HG03095 (cell line): Measurements from ENCODE around the gene SAMD7.

Source experiments
- ATAC-seq: cut with Tn5 transposase; IDR thresholded peaks from one replicate; pipeline ENCODE4 v1.9.1; 2021; ENCODE audit warnings: moderate library complexity; ENCODE audit not compliant: unreplicated experiment

SAMD7 gene

GRCh38 chr3:169965562-169966427, 54.4 kb downstream of the SAMD7 start:
- peak; percentile 13 for ATAC-seq

DNA sequence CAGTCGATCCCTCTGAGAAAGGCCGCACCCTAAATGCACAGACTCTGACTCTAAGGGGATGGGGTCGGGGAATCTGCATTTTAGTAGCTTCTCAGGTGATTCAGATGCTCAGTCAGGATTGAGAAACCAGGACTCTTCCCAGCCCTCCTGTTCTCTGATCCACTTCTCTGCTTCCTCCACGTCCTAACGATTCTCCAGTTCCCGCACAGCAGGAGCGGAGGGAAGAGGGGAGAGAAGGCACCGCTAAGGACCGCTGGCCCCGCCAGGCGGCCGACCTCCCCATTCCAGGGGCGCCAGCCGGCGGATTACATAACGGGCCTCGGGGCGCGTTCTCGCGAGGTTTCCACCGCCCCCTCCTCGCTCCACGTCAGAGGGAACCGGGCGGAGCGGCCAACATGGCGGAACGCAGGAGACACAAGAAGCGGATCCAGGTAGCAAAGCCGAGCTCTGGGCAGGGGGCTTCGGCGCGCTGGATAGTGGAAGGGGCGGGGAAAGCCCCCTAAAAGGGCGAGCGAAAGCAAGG, 55.1 kb downstream of the SAMD7 start, which contains the start of gene SEC62:
TSS of gene SEC62 (plus strand) at position 380 of the 523 bp plus-strand sequence. CDS start at position 396, 16 bp downstream.
- peak; percentile 89 for ATAC-seq

DNA sequence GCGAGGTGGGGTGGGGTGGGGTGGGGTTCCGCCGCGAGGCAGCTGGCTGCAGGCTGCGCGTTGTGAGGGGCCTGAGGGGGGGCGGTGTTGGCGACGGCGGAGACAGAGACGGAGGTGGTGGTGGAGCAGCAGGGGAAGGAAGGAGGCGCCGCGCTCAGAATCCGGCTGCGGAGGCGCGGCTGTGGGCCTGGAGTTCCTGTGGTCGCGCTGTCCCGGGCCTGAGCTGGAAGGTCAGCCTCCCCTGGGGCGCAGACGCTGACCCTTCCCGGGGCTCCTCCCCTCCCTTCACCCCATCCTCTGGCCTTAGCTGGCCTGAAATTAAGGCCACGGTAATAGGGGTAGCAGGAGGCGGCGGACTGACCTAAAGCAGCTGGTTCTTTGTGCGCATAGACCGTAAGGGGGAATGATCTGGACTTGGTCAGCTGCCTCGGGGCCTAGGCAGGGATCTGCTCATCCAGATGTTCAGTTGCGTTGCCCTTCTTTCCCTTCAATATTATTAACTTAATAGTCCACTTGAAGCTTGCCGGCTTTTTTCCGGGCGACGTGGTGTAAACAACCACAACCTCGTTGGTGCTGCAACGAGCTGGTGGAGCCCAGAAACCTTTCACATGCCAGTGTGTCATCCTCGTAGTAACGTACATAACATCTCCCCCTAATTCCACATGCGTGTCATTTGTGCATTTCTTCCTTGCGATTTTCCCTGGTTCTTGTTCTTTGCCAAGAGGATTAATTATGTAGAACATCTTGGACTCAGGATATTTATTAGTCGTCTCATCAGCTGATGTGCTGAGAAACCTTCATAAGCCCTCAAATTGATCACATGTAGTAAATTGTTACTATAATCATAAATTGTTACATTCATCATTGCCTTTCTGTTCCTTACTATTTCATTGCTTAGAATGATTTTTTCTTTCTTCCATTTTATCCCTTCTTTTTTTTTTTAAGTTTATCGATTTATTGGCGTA, 55.9 kb downstream of the SAMD7 start:
- peak; percentile 23 for ATAC-seq

- no peak for ATAC-seq
Observed at GRCh38 chr3:169968224-169968885, 57.0 kb downstream of the SAMD7 start.

DNA sequence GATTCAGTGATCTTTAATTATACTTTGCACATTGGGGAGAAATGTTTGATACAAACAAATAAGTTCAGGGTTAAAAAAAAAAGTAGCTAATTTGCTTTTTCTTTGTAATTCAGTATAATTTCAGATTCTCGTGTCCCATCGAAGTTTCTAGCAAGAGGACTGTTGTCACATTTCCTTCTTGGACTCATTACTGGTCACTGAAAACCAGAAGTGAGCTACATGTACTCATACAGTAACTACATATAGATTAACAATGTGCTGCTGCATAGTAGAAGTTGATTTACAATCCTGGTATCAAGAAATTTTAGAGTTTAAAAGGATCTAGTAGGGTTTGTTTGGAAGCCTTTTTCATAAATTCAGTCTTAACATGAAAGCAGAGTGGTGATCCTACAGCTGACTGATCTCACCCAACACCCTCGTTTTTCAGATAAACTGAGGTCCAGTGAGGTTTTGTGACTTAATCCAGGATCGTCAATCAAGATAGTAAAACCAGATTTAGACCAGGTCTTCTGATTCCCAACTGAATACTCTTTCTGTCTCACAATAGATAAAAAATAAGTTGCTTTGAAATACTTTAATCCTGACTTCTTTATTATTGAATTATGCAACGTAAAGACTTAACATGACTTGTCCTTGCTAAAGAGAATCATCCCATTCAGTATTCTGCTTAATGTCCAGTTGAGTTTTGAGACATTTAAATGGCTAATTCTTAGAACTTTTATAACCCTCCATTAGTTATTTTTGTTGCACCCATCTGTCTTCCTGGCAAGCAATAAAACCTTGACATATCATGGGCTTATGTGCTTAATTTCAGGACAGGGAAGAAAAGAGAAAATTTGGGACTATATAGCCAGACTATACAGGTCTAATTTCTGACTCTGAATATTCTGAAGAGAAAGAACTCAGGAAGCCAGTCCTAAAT, 58.1 kb downstream of the SAMD7 start:
- no peak for ATAC-seq

DNA sequence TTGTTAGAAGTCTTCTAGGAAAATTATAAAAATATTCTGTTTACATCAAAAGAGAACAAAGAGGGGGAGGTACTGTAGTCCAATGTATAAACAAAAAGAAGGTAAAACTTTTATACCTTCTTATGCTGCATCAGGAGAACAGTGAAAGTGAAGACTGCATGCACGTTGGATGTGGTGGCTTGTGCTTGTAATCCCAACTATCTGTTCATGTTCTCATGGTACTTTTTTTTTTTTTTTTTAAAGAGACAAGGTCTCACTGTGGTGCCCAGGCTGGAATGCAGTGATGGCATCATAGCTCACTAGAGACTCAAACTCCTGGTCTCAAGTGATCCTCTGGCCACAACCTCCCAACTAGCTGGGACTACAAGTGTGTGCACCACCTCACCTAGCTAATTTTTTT, 59.5 kb downstream of the SAMD7 start:
- no peak for ATAC-seq

GRCh38 chr3:169971522-169971921, 60.1 kb downstream of the SAMD7 start:
- ATAC-seq: no peak

- no peak for ATAC-seq
Observed at GRCh38 chr3:169980055-169980454, 68.7 kb downstream of the SAMD7 start.

- ATAC-seq: no peak
Observed at GRCh38 chr3:169984292-169984691, 72.9 kb downstream of the SAMD7 start.
